ENCODE measurements around the gene GJA10.

- TF ChIP-seq CTCF (IDR thresholded peaks at IDR 0.05; ENCODE audit: low read depth, low read length, poor library complexity, severe bottlenecking), result no peak
- TF ChIP-seq EZH2phosphoT487 (IDR thresholded peaks at IDR 0.05; ENCODE audit: borderline replicate concordance, low read length), result no peak
Observed at GRCh38 chr6:89886378-89887120, 7.7 kb upstream of the GJA10 start.
